Natural killer cell (primary cell): Measurements from ENCODE around the gene ARID5B. TPM values are rescaled to one million over a fixed set of nuclear protein-coding genes. Genes with fewer than 3 reads are reported as not detected.
A peak's percentile ranks its signal among the peaks of the same experiment; 100 is the strongest.

ENCODE experiments used
- ATAC-seq, 3 donors: fragments of 150-1000 bp in 2 of 3; fragments of 200-7000 bp in 1 of 3; cut with Tn5 transposase; 1 replicate in 1 of 3; 2 replicates in 2 of 3; pipeline ENCODE4 v1.10.0; 2021; ENCODE audit warnings: mild to moderate bottlenecking in 2 of 3, moderate library complexity in 2 of 3
- DNase-seq, 2 donors: peaks; one replicate each; pipeline versions ENCODE4 v3.0.0 to v3.0.0-alpha.2; 2013 to 2021; ENCODE audit warnings: mixed read lengths in 1 of 2
- H3K27ac ChIP-seq: one replicate; pipeline ENCODE4 v1.5.1; 2013; ENCODE audit warnings: mild to moderate bottlenecking, low read length
- H3K27me3 ChIP-seq: one replicate; pipeline ENCODE4 v1.6.1; 2013; ENCODE audit warnings: low read length; ENCODE audit not compliant: control insufficient read depth, insufficient read depth
- H3K36me3 ChIP-seq: one replicate; pipeline ENCODE4 v1.6.1; 2013; ENCODE audit warnings: low read length; ENCODE audit not compliant: control insufficient read depth, insufficient read depth
- H3K4me1 ChIP-seq: one replicate; pipeline ENCODE4 v1.6.1; 2013; ENCODE audit warnings: low read length; ENCODE audit not compliant: control insufficient read depth, insufficient read depth
- H3K4me3 ChIP-seq: one replicate; pipeline ENCODE4 v1.5.1; 2013; ENCODE audit warnings: low read length
- H3K9me3 ChIP-seq: one replicate; pipeline ENCODE4 v1.6.1; 2013; ENCODE audit warnings: low read length; ENCODE audit not compliant: control insufficient read depth, insufficient read depth
- H3K27ac Mint-ChIP-seq, 2 donors: one replicate each; pipeline ENCODE4 v1.8.0; 2022; ENCODE audit warnings: mild to moderate bottlenecking in 2 of 2, mixed read lengths in 2 of 2, moderate library complexity in 1 of 2
- H3K27me3 Mint-ChIP-seq, 2 donors: one replicate each; pipeline ENCODE4 v1.8.0; 2022; ENCODE audit warnings: low read depth in 2 of 2, mixed read lengths in 2 of 2
- H3K36me3 Mint-ChIP-seq: one replicate; pipeline ENCODE4 v1.8.0; 2022; ENCODE audit warnings: mixed read lengths
- H3K4me1 Mint-ChIP-seq, 2 donors: one replicate each; pipeline ENCODE4 v1.8.0; 2022; ENCODE audit warnings: mixed read lengths in 2 of 2
- H3K4me3 Mint-ChIP-seq: one replicate; pipeline ENCODE4 v1.8.0; 2022; ENCODE audit warnings: mild to moderate bottlenecking, moderate library complexity, mixed read lengths
- H3K9me3 Mint-ChIP-seq, 2 donors: one replicate each; pipeline ENCODE4 v1.8.0; 2022; ENCODE audit warnings: mixed read lengths in 2 of 2
- WGBS: methylation state at CpG from one replicate; pipeline ENCODE4 v1.1.7; 2013; ENCODE audit warnings: missing lambda C conversion rate; ENCODE audit not compliant: insufficient coverage; 5-methylcytosine and 5-hydroxymethylcytosine counted together
- intact Hi-C: fragments of 100-400 bp; cut with micrococcal nuclease; formaldehyde crosslinking; loops from one replicate; pipeline ENCODE4 v1.14.2; 2022
- total RNA-seq, 4 donors: library from RNA; stranded (reverse); fragments of 120-200 nt in 1 of 4; gene quantifications; one replicate each; pipeline versions ENCODE4 v1.2.3 to v1.2.4, GENCODE V29; 2013 to 2022
- TF ChIP-seq, protein P1 (sequence below): fragments of 200-600 bp; IDR thresholded peaks from one replicate; pipeline ENCODE4 v1.8.0; 2022; ENCODE audit warnings: antibody characterized with exemption

The ARID5B gene
- total RNA-seq, 3 donors from 2014 or later (not counting 1 experiment from before 2014, with no cell fraction given), result 22.3 to 44.3 (median 31.3) TPM

- no peak for DNase-seq
- TF ChIP-seq, protein P1, sequence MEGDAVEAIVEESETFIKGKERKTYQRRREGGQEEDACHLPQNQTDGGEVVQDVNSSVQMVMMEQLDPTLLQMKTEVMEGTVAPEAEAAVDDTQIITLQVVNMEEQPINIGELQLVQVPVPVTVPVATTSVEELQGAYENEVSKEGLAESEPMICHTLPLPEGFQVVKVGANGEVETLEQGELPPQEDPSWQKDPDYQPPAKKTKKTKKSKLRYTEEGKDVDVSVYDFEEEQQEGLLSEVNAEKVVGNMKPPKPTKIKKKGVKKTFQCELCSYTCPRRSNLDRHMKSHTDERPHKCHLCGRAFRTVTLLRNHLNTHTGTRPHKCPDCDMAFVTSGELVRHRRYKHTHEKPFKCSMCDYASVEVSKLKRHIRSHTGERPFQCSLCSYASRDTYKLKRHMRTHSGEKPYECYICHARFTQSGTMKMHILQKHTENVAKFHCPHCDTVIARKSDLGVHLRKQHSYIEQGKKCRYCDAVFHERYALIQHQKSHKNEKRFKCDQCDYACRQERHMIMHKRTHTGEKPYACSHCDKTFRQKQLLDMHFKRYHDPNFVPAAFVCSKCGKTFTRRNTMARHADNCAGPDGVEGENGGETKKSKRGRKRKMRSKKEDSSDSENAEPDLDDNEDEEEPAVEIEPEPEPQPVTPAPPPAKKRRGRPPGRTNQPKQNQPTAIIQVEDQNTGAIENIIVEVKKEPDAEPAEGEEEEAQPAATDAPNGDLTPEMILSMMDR, result no peak
- WGBS, result 76% methylated on average over 5 of the region's 6 CpGs
- Histone ChIP-seq H3K27me3 (no peaks in the 10 kb centered on the region), H3K4me1 (peaks cover 11% of the 10 kb centered on the region), H3K4me3 (no peak overlapping the region), H3K9me3 (no peaks in the 10 kb centered on the region), H3K27ac (peak overlapping the region; percentile 90), H3K36me3 (no peaks in the 10 kb centered on the region)
- H3K27ac Mint-ChIP-seq, result peak overlapping the region; percentile 96 to 98
- peaks cover 58 to 59% of the 10 kb centered on the region in 2 donors for H3K4me1 Mint-ChIP-seq
- H3K27me3 Mint-ChIP-seq, result no peaks in the 10 kb centered on the region
- no peaks in the 10 kb centered on the region for H3K9me3 Mint-ChIP-seq
- H3K4me3 Mint-ChIP-seq, result peak overlapping the region; percentile 89
- ATAC-seq, result peak in 2 of 3 donors; percentile 14 to 37
- no peaks in the 10 kb centered on the region for H3K36me3 Mint-ChIP-seq
- intact Hi-C loops, result no loop called here
These were observed 85.4 kb downstream of the ARID5B start for GRCh38 chr10:61986788-61987492.

GRCh38 chr10:61987537-61987936, 86.0 kb downstream of the ARID5B start:
- ATAC-seq, result peak; percentile 1 to 3 (median 1)
- Mint-ChIP-seq H3K4me1 (peaks cover 64 to 65% of the 10 kb centered on the region in 2 donors), H3K9me3 (no peaks in the 10 kb centered on the region), H3K4me3 (peak overlapping the region; percentile 89), H3K36me3 (no peaks in the 10 kb centered on the region), H3K27ac (peak overlapping the region; percentile 96 to 98), H3K27me3 (no peaks in the 10 kb centered on the region)
- intact Hi-C loops, result no loop called here
- no peak overlapping the region for H3K4me3 ChIP-seq
- no peaks in the 10 kb centered on the region for H3K36me3 ChIP-seq
- H3K4me1 ChIP-seq, result peaks cover 15% of the 10 kb centered on the region
- peak overlapping the region; percentile 90 for H3K27ac ChIP-seq
- DNase-seq, result peak in 1 of 2 donors; percentile 22
- whole genome bisulfite sequencing, result 33% methylated on average over 1 of the region's 3 CpGs
- no peaks in the 10 kb centered on the region for H3K9me3 ChIP-seq
- TF ChIP-seq, protein P1, result no peak
- H3K27me3 ChIP-seq, result no peaks in the 10 kb centered on the region

GRCh38 chr10:61987951-61988379, 86.5 kb downstream of the ARID5B start:
- Mint-ChIP-seq H3K9me3 (no peaks in the 10 kb centered on the region), H3K27me3 (no peaks in the 10 kb centered on the region), H3K36me3 (no peaks in the 10 kb centered on the region), H3K4me3 (peak overlapping the region; percentile 89), H3K4me1 (peaks cover 68 to 69% of the 10 kb centered on the region in 2 donors), H3K27ac (peak overlapping the region; percentile 96 to 98)
- intact Hi-C loops, result no loop called here
- H3K9me3 ChIP-seq, result no peaks in the 10 kb centered on the region
- TF ChIP-seq, protein P1, result no peak
- peaks cover 15% of the 10 kb centered on the region for H3K4me1 ChIP-seq
- WGBS, result 0% methylated on average over 2 of the region's 2 CpGs
- H3K27ac ChIP-seq, result peak overlapping the region; percentile 90
- ATAC-seq (peak; percentile 78 to 89 (median 80)), DNase-seq (peak in 1 of 2 donors; percentile 66)
- no peaks in the 10 kb centered on the region for H3K27me3 ChIP-seq
- H3K4me3 ChIP-seq, result no peak overlapping the region
- H3K36me3 ChIP-seq, result no peaks in the 10 kb centered on the region
